Upper lobe of left lung (tissue), 6 donors: ENCODE measurements around the gene EPHA2. TPM values are rescaled to one million over a fixed set of nuclear protein-coding genes. Genes with fewer than 3 reads are reported as not detected.

Source experiments
- ATAC-seq, 2 donors: fragments of 200-7000 bp; cut with Tn5 transposase; one replicate each; pipeline ENCODE4 v1.9.1; 2022; ENCODE audit warnings: mild to moderate bottlenecking in 2 of 2, moderate library complexity in 2 of 2; ENCODE audit not compliant: low FRiP score in 2 of 2
- DNase-seq, 2 donors: peaks; one replicate each; pipeline ENCODE4 v3.0.0-alpha.2; 2019 to 2020
- H3K27ac ChIP-seq, 4 donors: fragments of 200-600 bp; sonication (generic); one replicate each; pipeline ENCODE4 v1.5.1; 2016 to 2019
- H3K27me3 ChIP-seq, 4 donors: fragments of 200-600 bp; sonication (generic); one replicate each; pipeline ENCODE4 v1.5.1; 2017 to 2019
- H3K36me3 ChIP-seq, 4 donors: fragments of 200-600 bp; sonication (generic); one replicate each; pipeline ENCODE4 v1.5.1; 2016 to 2019
- H3K4me1 ChIP-seq, 4 donors: fragments of 200-600 bp; sonication (generic); one replicate each; pipeline ENCODE4 v1.5.1; 2018 to 2019
- H3K4me3 ChIP-seq, 4 donors: fragments of 200-600 bp; sonication (generic); one replicate each; pipeline ENCODE4 v1.5.1; 2017 to 2019; ENCODE audit warnings: mild to moderate bottlenecking in 2 of 4, moderate library complexity in 1 of 4
- H3K9me3 ChIP-seq, 4 donors: fragments of 200-600 bp; sonication (generic); one replicate each; pipeline ENCODE4 v1.5.1; 2018 to 2019
- EP300 ChIP-seq, 4 donors: sonication (generic); formaldehyde crosslinking; IDR thresholded peaks; one replicate each; pipeline ENCODE4 v1.5.1; 2017; ENCODE audit warnings: antibody characterized with exemption in 4 of 4, control low read depth in 2 of 4
- POLR2A ChIP-seq, 4 donors: fragments of 450-650 bp; IDR thresholded peaks; one replicate each; pipeline ENCODE4 v1.5.1; 2016 to 2017; ENCODE audit warnings: antibody characterized with exemption in 4 of 4, mild to moderate bottlenecking in 2 of 4
- POLR2AphosphoS5 ChIP-seq, 2 donors: sonication (generic); formaldehyde crosslinking; IDR thresholded peaks; one replicate each; pipeline ENCODE4 v1.5.1; 2017; ENCODE audit warnings: antibody characterized with exemption in 2 of 2
- WGBS, 2 donors: methylation state at CpG; one replicate each; pipeline ENCODE4 v1.1.5; 2017 to 2018; 5-methylcytosine and 5-hydroxymethylcytosine counted together
- total RNA-seq, 6 donors: library from RNA; depleted of rRNA in 4 of 6; stranded (reverse); fragments of >200 nt in 4 of 6; gene quantifications; one replicate each; pipeline versions ENCODE4 v1.1.0 to v1.2.1, GENCODE V29; 2016 to 2021
- TF ChIP-seq, protein P1 (sequence below), 6 experiments: fragments of 450-650 bp in 4 of 6; fragments of 200-600 bp in 2 of 6; sonication (generic) in 2 of 6; IDR thresholded peaks; one replicate each; pipeline ENCODE4 v1.5.1; 2016 to 2019; ENCODE audit warnings: antibody characterized with exemption in 6 of 6
- donor health status: DM: no; HTN: no; CAD: no; lungs with moderate emphysema.
- donor health status: DM: no; HTN: yes; CAD: no; lungs with severe emphysema.

The EPHA2 gene
- total RNA-seq, 6 donors from 2014 or later = 21.0 to 66.3 (median 38.7) TPM

- no peaks in the 10 kb centered on the region for H3K36me3 ChIP-seq
- H3K4me3 ChIP-seq = no peak overlapping the region
- TF ChIP-seq, protein P1, sequence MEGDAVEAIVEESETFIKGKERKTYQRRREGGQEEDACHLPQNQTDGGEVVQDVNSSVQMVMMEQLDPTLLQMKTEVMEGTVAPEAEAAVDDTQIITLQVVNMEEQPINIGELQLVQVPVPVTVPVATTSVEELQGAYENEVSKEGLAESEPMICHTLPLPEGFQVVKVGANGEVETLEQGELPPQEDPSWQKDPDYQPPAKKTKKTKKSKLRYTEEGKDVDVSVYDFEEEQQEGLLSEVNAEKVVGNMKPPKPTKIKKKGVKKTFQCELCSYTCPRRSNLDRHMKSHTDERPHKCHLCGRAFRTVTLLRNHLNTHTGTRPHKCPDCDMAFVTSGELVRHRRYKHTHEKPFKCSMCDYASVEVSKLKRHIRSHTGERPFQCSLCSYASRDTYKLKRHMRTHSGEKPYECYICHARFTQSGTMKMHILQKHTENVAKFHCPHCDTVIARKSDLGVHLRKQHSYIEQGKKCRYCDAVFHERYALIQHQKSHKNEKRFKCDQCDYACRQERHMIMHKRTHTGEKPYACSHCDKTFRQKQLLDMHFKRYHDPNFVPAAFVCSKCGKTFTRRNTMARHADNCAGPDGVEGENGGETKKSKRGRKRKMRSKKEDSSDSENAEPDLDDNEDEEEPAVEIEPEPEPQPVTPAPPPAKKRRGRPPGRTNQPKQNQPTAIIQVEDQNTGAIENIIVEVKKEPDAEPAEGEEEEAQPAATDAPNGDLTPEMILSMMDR (IDR thresholded peaks at IDR 0.05) = no peak
- TF ChIP-seq EP300 (IDR thresholded peaks at IDR 0.05) (no peak), POLR2A (IDR thresholded peaks at IDR 0.05) (no peak), POLR2AphosphoS5 (IDR thresholded peaks at IDR 0.05) (no peak)
- no peak overlapping the region for H3K27ac ChIP-seq
- H3K27me3 ChIP-seq = no peaks in the 10 kb centered on the region
- H3K9me3 ChIP-seq = no peaks in the 10 kb centered on the region
- ATAC-seq (no peak), DNase-seq (no peak)
- 87 to 95% methylated on average over 21 of the region's 21 CpGs for WGBS, 2 donors
- no peaks in the 10 kb centered on the region for H3K4me1 ChIP-seq
Observed at GRCh38 chr1:16094453-16095158, 61.3 kb downstream of the EPHA2 start.

DNA sequence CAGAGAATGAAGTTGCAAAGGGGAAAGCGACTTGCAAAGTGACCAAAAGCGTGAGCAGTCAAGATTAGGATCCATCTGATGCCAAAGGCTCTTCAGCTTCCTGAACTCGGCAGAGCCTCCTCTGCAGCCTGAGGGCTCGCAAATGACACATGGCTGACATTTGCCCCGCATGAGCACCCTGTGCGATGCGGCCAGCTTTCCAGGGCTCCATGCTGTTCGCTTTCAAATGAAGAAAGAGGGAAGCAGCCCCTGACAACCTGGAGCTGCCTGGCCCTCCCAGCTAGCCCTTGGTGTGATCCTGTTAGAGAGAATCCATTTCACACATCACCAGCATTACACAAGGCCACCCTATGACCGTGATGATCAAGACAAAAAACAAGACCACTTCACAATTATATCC, 62.3 kb downstream of the EPHA2 start:
- WGBS, 2 donors = 72 to 89% methylated on average over 9 of the region's 9 CpGs
- no peak for ATAC-seq
- no peaks in the 10 kb centered on the region for H3K27me3 ChIP-seq
- no peak for TF ChIP-seq POLR2AphosphoS5 (IDR thresholded peaks at IDR 0.05)
- TF ChIP-seq EP300 (IDR thresholded peaks at IDR 0.05) = no peak
- TF ChIP-seq, protein P1 (IDR thresholded peaks at IDR 0.05) = no peak
- no peak for TF ChIP-seq POLR2A (IDR thresholded peaks at IDR 0.05)
- H3K4me3 ChIP-seq = no peak overlapping the region
- no peak overlapping the region for H3K27ac ChIP-seq
- no peaks in the 10 kb centered on the region for H3K36me3 ChIP-seq
- H3K9me3 ChIP-seq = no peaks in the 10 kb centered on the region
- peaks cover 0 to under 1% (median 0%) of the 10 kb centered on the region in 4 donors for H3K4me1 ChIP-seq
- no peak for DNase-seq

GRCh38 chr1:16092923-16093511, 62.9 kb downstream of the EPHA2 start:
- WGBS, 2 donors = 89 to 97% methylated on average over 7 to 9 of the region's 9 CpGs

GRCh38 chr1:16092097-16092922, 63.6 kb downstream of the EPHA2 start:
- DNase-seq (no peak), ATAC-seq (no peak)
- no peak overlapping the region for H3K27ac ChIP-seq
- peaks cover 0 to 8% (median 3%) of the 10 kb centered on the region in 4 donors for H3K4me1 ChIP-seq
- no peaks in the 10 kb centered on the region for H3K9me3 ChIP-seq
- H3K27me3 ChIP-seq = no peaks in the 10 kb centered on the region
- WGBS, 2 donors = 89 to 90% methylated on average over 10 to 18 of the region's 18 CpGs
- H3K36me3 ChIP-seq = no peaks in the 10 kb centered on the region
- no peak for TF ChIP-seq EP300 (IDR thresholded peaks at IDR 0.05)
- TF ChIP-seq POLR2AphosphoS5 (IDR thresholded peaks at IDR 0.05) = no peak
- TF ChIP-seq POLR2A (IDR thresholded peaks at IDR 0.05) = no peak
- TF ChIP-seq, protein P1 (IDR thresholded peaks at IDR 0.05) = no peak
- H3K4me3 ChIP-seq = no peak overlapping the region

More at GRCh38 chr1:16092923-16093511, 62.9 kb downstream of the EPHA2 start:
- Histone ChIP-seq H3K9me3 (no peaks in the 10 kb centered on the region), H3K36me3 (no peaks in the 10 kb centered on the region), H3K4me3 (no peak overlapping the region), H3K4me1 (peaks cover 0 to 6% (median 3%) of the 10 kb centered on the region in 4 donors), H3K27me3 (no peaks in the 10 kb centered on the region), H3K27ac (no peak overlapping the region)
- DNase-seq (no peak), ATAC-seq (no peak)
- TF ChIP-seq, protein P1 (IDR thresholded peaks at IDR 0.05) = no peak
- TF ChIP-seq POLR2AphosphoS5 (IDR thresholded peaks at IDR 0.05) (no peak), EP300 (IDR thresholded peaks at IDR 0.05) (no peak), POLR2A (IDR thresholded peaks at IDR 0.05) (no peak)
